ENCODE results near the gene NR1H4.

Gene NR1H4

DNA sequence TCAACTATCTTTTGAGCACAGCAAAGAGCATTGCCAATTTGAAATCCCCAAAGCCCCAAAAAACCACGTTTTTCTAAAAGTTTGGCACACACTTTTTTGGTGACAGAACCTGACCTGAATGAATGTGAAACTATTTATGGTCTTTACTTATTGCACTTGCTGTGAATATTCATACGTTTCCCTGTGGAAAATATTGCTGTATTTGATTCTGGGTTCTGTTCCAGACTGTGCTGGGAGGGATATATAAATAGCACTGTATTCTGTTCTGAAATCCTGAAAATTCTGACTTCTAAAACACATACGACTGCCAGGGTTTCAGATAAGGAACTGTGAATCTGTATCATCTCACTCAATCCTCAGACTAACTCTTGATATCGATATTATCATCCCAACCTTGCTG, 35.1 kb downstream of the NR1H4 start:
- Mint-ChIP-seq H3K27me3 (ENCODE audit: low read depth) (no peaks in the 10 kb centered on the region), H3K27ac (no peak overlapping the region), H3K4me3 (no peak overlapping the region), H3K9me3 (no peaks in the 10 kb centered on the region), H3K4me1 (ENCODE audit: low read depth) (no peaks in the 10 kb centered on the region), H3K36me3 (ENCODE audit: low read depth) (no peaks in the 10 kb centered on the region)
- no peak for DNase-seq (ENCODE audit: low spot score)

DNA sequence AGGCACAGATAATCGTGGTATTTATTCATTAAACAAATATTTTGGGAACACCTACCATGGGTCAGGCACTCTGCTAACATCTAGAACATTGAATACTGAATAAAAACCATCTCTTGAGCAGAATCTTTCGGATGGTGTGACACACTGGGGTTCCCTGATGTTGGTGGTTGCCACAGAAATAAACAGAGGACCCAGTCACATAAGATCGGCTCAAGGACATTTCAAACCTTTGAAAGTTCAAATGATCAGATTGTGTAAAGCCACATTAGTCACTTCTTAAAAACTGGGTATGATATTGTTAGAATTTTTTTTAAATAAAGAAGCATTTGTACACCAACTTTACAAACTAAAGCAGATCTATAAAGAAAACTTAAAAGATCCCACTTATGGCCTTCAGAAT, 39.0 kb downstream of the NR1H4 start:
- Mint-ChIP-seq H3K27ac (no peak overlapping the region), H3K9me3 (no peaks in the 10 kb centered on the region), H3K27me3 (ENCODE audit: low read depth) (no peaks in the 10 kb centered on the region), H3K36me3 (ENCODE audit: low read depth) (no peaks in the 10 kb centered on the region), H3K4me3 (no peak overlapping the region), H3K4me1 (ENCODE audit: low read depth) (no peaks in the 10 kb centered on the region)
- DNase-seq (ENCODE audit: low spot score) = no peak

DNA sequence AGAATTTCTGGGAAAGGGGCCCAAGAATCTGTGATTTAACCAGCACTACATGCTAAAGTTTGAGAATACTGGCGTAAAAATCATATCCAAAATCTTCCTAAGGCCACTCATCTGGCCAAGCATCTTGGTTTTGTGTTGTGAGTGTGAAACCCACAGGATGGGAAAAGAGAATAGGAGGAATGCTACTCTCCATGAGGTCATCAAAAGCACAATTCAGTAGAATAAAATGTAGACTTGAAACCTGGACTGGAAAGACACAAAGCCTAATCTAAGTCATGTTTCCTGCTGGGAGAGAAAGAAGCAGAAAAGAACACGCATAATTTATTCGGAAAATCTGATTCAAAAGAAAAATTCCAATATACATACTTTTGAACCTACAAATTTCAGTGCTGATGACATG, 42.3 kb downstream of the NR1H4 start:
- H3K27ac Mint-ChIP-seq = no peak overlapping the region
- no peaks in the 10 kb centered on the region for H3K4me1 Mint-ChIP-seq (ENCODE audit: low read depth)
- no peak overlapping the region for H3K4me3 Mint-ChIP-seq
- no peaks in the 10 kb centered on the region for H3K36me3 Mint-ChIP-seq (ENCODE audit: low read depth)
- no peak for DNase-seq (ENCODE audit: low spot score)
- H3K27me3 Mint-ChIP-seq (ENCODE audit: low read depth) = no peaks in the 10 kb centered on the region
- H3K9me3 Mint-ChIP-seq = no peaks in the 10 kb centered on the region

DNA sequence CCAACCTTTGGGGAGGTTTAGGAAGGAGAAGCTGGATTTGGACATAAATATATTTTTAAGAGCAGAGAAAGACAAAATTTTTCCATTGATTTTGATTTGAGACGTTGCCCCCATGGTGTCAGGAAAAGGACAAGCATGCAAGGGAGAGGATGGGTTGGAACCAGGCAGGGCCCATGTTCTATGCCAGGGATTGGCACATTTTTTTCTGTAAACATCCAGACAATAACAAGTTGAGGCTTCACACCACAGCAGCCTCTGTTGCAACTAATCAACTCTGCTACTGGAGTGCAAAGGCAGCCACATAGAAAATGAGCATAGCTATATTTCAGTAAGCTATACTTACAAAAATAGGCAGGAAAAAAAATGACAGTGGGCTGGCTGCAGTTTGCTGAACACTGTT, 44.7 kb downstream of the NR1H4 start:
- Mint-ChIP-seq H3K36me3 (ENCODE audit: low read depth) (no peaks in the 10 kb centered on the region), H3K9me3 (no peaks in the 10 kb centered on the region), H3K27ac (no peak overlapping the region), H3K4me3 (no peak overlapping the region), H3K27me3 (ENCODE audit: low read depth) (no peaks in the 10 kb centered on the region), H3K4me1 (ENCODE audit: low read depth) (no peaks in the 10 kb centered on the region)
- no peak for DNase-seq (ENCODE audit: low spot score)

DNA sequence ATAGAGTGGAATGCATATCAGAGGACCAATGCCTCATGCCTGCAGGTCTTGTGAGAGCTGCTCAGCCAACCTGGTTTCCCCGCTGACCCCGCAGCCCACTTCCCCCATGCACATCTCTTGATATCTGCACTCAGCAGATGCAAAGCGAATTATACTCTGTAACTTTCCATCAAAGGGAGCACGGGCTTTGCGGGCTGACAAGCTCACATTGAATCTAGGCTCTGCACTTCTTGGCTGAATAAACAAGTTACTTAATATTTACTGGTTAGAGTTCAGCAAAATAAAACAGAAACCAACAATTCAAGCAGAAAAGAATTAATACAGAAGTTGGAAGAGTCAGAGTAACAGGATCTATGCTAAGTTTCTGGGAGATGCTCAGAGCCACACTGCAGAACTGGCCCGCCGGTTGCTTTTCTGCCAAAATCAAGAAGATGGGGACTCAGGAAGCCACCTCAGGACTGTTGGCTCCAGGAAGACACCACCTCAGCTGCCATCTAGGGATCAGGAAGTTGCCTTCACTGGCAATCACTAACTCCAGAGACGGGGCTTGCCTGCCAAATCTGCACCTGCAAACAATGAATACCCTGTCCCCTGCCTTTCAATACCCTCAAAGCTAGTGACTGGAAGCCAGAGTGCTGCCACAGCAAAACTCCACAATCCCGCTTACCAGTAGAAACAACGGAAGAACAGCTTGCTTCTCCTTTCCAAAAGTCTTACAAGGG, 46.5 kb downstream of the NR1H4 start:
- DNase-seq (ENCODE audit: low spot score) = no peak
- no peak overlapping the region for H3K4me3 Mint-ChIP-seq
- no peaks in the 10 kb centered on the region for H3K4me1 Mint-ChIP-seq (ENCODE audit: low read depth)
- H3K9me3 Mint-ChIP-seq = no peaks in the 10 kb centered on the region
- no peak overlapping the region for H3K27ac Mint-ChIP-seq
- H3K27me3 Mint-ChIP-seq (ENCODE audit: low read depth) = no peaks in the 10 kb centered on the region
- H3K36me3 Mint-ChIP-seq (ENCODE audit: low read depth) = no peaks in the 10 kb centered on the region

DNA sequence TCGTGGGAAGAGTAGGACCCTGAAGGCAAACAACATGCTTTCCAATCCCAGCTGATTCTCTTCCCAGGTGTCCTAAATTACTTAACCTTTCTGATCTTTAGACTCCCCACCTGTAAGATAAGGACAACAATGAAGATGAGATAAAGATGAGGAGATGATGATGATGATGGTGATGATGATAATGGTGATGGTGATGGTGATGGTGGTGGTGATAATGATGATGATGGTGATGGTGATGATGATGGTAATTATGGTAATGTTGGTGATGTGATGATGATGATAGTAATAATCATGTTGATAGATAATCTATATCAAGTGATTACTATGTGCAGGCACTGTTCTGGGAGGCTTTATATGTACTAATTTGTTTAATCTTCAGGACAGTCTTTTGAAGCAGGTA, 48.3 kb downstream of the NR1H4 start:
- Mint-ChIP-seq H3K36me3 (ENCODE audit: low read depth) (no peaks in the 10 kb centered on the region), H3K4me3 (no peak overlapping the region), H3K4me1 (ENCODE audit: low read depth) (no peaks in the 10 kb centered on the region), H3K27me3 (ENCODE audit: low read depth) (no peaks in the 10 kb centered on the region), H3K9me3 (no peaks in the 10 kb centered on the region), H3K27ac (no peak overlapping the region)
- no peak for DNase-seq (ENCODE audit: low spot score)

DNA sequence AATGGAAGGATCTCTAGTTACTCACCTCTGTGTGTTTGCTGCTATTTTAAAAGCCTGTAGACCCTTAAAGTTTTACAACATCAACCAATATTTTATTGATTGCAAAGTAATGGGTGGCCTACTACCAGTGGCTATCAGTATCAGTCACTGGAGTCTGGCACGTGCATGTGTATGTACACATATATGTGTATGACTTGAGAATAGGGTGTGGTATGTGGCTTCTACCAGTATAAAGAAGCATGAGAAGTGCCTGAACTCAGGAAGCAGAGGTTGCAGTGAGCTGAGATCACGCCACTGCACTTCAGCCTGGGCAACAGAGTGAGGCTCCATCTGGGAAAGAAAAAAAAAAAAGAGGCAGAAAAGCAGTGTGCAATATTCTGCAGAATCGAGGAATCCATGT, 54.4 kb downstream of the NR1H4 start:
- DNase-seq (ENCODE audit: low spot score) = no peak
- no peak overlapping the region for H3K27ac Mint-ChIP-seq
- H3K36me3 Mint-ChIP-seq (ENCODE audit: low read depth) = no peaks in the 10 kb centered on the region
- H3K4me3 Mint-ChIP-seq = no peak overlapping the region
- no peaks in the 10 kb centered on the region for H3K9me3 Mint-ChIP-seq
- peaks cover 3% of the 10 kb centered on the region for H3K27me3 Mint-ChIP-seq (ENCODE audit: low read depth)
- H3K4me1 Mint-ChIP-seq (ENCODE audit: low read depth) = no peaks in the 10 kb centered on the region

DNA sequence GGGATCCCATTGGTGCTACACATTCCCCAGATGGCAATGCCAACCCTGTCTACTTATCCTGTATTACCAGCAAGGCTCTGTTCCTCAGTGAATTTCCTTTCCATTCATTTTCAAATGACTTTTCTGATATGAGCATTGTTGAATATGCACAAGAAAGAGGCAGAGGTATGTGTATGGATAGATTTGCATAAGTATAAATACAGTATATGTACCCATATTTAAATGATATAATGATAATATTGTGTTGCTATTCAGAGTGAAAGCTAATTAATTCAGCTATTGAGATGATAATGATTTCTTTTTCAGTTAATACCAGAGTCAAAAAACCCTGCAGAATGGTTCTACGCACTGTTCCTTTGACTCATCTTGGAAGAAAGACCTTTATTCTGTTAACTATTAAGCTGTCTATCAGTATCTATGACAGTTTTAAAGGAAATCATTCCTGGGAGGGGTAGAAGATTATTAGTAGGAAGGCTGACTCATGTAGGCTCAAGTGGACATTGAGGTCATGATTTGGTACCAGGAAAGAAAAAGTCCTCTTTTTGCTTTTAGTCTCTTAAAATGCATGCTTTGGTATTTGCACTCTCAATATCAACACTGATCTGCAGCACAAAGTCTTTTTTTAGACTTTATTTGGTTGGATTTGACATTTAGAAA, 54.9 kb downstream of the NR1H4 start:
- Mint-ChIP-seq H3K36me3 (ENCODE audit: low read depth) (no peaks in the 10 kb centered on the region), H3K27ac (no peak overlapping the region), H3K4me1 (ENCODE audit: low read depth) (no peaks in the 10 kb centered on the region), H3K4me3 (no peak overlapping the region), H3K9me3 (no peaks in the 10 kb centered on the region), H3K27me3 (ENCODE audit: low read depth) (peaks cover 3% of the 10 kb centered on the region)
- no peak for DNase-seq (ENCODE audit: low spot score)

DNA sequence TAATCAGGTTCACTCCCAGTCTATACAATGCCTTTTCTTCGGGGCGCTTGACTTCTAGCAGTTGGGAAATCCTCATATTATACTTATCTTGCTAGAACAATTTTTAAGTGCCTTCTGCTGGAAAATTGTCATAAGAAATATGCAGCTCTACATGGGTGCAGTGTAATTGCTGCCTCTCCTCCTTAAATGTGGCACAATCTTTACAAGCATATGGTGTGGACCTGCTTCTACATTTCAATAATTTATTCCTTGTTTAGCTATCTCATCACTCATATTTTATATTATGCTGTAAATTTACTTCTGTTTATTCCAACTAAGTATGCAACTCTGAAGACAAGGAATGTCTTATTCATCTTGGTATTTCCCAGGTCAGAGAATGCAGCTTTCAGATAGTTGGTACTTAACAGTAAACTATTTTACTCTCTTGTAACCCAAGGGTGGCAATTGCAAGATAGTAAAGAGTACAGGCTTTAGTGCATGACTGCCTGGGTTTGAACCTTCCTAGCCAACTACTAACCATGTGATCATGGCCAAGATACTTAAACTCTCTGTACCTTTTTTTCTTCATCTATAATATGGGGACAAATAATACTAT, 56.2 kb downstream of the NR1H4 start:
- Mint-ChIP-seq H3K27ac (no peak overlapping the region), H3K36me3 (ENCODE audit: low read depth) (no peaks in the 10 kb centered on the region), H3K9me3 (no peaks in the 10 kb centered on the region), H3K27me3 (ENCODE audit: low read depth) (peaks cover 3% of the 10 kb centered on the region), H3K4me3 (no peak overlapping the region), H3K4me1 (ENCODE audit: low read depth) (no peaks in the 10 kb centered on the region)
- DNase-seq (ENCODE audit: low spot score) = no peak

DNA sequence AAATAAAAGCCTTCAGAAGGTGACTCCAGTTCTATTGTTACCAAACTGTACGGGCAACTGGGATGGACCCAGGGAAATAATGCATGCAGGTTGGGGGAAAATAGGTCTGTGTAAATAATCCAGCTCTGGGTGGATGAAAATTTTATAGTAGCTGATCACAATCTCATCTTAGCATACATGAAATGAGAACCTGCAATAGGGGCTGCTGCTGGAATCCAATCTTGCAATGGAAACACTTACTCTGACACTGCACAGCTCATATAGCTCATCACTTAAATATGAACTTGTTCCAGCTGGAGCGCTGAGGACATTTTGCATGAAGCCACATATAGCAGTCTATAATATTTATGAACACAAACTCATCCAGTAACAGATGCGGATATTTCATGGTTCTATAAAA, 59.7 kb downstream of the NR1H4 start:
- Mint-ChIP-seq H3K4me1 (ENCODE audit: low read depth) (no peaks in the 10 kb centered on the region), H3K27ac (no peak overlapping the region), H3K4me3 (no peak overlapping the region), H3K27me3 (ENCODE audit: low read depth) (peaks cover 3% of the 10 kb centered on the region), H3K9me3 (no peaks in the 10 kb centered on the region), H3K36me3 (ENCODE audit: low read depth) (no peaks in the 10 kb centered on the region)
- no peak for DNase-seq (ENCODE audit: low spot score)

DNA sequence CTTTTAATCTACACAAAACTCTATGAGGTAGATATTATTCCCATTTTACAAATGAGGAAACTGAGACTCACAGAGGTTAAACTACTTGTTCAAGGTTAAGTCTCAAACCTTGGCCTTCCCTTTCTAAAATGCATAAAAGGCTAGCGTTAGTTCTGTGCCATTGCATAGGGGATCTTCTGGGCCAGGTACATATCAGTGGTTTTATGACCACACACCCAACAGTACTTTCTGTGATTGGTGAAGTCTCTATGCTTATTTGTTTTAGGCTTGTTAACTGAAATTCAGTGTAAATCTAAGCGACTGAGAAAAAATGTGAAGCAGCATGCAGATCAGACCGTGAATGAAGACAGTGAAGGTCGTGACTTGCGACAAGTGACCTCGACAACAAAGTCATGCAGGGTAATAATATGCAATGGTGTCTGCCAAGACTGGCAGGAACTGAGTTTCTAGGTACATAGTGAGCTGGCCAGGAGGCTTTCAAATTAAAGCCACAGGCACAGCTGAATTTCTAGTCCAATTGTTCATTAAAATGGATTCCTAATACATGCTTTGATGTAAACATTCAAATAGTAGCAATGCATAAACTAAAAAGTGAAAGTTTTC, 61.1 kb downstream of the NR1H4 start:
- H3K27me3 Mint-ChIP-seq (ENCODE audit: low read depth) = no peaks in the 10 kb centered on the region
- no peak overlapping the region for H3K4me3 Mint-ChIP-seq
- DNase-seq (ENCODE audit: low spot score) = no peak
- H3K4me1 Mint-ChIP-seq (ENCODE audit: low read depth) = no peaks in the 10 kb centered on the region
- no peak overlapping the region for H3K27ac Mint-ChIP-seq
- H3K36me3 Mint-ChIP-seq (ENCODE audit: low read depth) = no peaks in the 10 kb centered on the region
- H3K9me3 Mint-ChIP-seq = no peaks in the 10 kb centered on the region

DNA sequence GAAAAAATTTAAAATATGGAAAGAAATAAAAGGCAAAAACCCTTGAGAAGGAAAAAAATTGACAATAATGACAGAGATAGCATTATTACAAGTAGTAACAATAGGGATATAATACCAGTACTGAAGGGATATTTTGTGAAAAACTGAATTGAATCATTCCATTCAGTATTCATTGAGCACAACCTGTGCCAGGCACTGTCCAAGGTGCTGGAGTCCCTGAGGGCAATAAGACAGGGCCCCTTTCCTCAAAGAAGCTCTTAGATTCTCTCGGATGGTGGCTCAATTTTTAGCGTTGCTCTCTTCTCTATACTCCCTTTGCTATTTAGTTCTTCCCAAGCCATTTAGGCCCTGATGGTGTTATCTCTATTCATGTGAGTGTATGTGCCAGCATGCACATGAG, 65.5 kb downstream of the NR1H4 start:
- Mint-ChIP-seq H3K4me3 (no peak overlapping the region), H3K9me3 (no peaks in the 10 kb centered on the region), H3K27me3 (ENCODE audit: low read depth) (no peaks in the 10 kb centered on the region), H3K27ac (no peak overlapping the region), H3K4me1 (ENCODE audit: low read depth) (no peaks in the 10 kb centered on the region), H3K36me3 (ENCODE audit: low read depth) (no peaks in the 10 kb centered on the region)
- DNase-seq (ENCODE audit: low spot score) = no peak

DNA sequence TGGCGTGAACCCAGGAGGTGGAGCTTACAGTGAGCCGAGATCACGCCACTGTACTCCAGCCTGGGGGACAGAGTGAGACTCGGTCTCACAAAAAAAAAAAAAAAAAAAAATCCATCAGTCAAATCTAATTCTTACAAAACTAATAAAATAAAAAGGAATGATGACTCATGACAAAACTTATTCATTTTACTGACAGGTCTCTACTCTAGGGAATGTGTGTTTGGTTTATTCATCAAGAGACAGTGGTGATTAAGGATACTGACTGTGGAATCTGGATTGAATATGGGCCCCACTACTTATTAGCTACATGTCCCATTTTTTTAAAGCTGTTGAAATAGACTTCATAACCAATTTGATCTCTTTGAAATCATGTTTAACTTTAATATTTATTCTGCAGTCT, 70.5 kb downstream of the NR1H4 start:
- no peaks in the 10 kb centered on the region for H3K9me3 Mint-ChIP-seq
- H3K27me3 Mint-ChIP-seq (ENCODE audit: low read depth) = no peaks in the 10 kb centered on the region
- no peaks in the 10 kb centered on the region for H3K4me1 Mint-ChIP-seq (ENCODE audit: low read depth)
- no peak overlapping the region for H3K27ac Mint-ChIP-seq
- DNase-seq (ENCODE audit: low spot score) = no peak
- no peak overlapping the region for H3K4me3 Mint-ChIP-seq
- no peaks in the 10 kb centered on the region for H3K36me3 Mint-ChIP-seq (ENCODE audit: low read depth)

DNA sequence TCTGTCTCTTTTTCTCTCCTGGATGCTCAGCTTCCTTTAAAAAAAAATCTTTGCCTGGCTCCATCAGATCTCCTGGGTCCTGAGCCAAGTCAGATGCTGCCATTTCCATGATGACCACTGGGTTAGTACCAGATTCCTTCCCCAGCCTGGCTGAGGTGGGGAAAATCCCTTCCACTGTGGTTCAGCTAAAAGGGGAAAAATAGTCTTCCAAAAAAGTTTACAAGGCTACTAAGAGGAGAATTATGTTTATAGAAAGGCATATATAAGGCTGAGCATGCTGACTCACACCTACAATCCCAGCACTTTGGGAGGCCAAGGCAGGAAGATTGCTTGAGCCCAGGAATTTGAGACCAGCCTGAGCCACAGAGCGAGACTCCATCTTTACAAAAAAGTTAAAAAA, 71.4 kb downstream of the NR1H4 start:
- H3K27ac Mint-ChIP-seq = no peak overlapping the region
- H3K4me3 Mint-ChIP-seq = no peak overlapping the region

More for the DNA sequence above, 71.4 kb downstream of the NR1H4 start:
- no peak for DNase-seq (ENCODE audit: low spot score)
- H3K4me1 Mint-ChIP-seq (ENCODE audit: low read depth) = no peaks in the 10 kb centered on the region
- no peaks in the 10 kb centered on the region for H3K36me3 Mint-ChIP-seq (ENCODE audit: low read depth)
- no peaks in the 10 kb centered on the region for H3K27me3 Mint-ChIP-seq (ENCODE audit: low read depth)
- no peaks in the 10 kb centered on the region for H3K9me3 Mint-ChIP-seq

Measured in T-helper 2 cell treated with Interferon-gamma antibody and Interleukin-4, amounts not matched to agents 5 μg/mL and 100 μg/mL, for 36 hours (primary cell).